GM12878 (cell line): ENCODE data around the gene NRP2. TPM values are rescaled to one million over a fixed set of nuclear protein-coding genes. Genes with fewer than 3 reads are reported as not detected.

Experiments used
- ATAC-seq: fragments of 200-7000 bp; cut with Tn5 transposase; 3 replicates; pipeline ENCODE4 v1.9.1; 2020; ENCODE audit warnings: mild to moderate bottlenecking, moderate library complexity
- BruUV-seq: library from RNA; stranded (reverse); fragments of 400-500 nt; replicated peaks from 2 replicates; lab custom pipeline; 2021; lab: Mats Ljungman, UMichigan
- CTCF ChIA-PET: fragments of 300-600 bp; sonication (Branson Sonifier 250); formaldehyde crosslinking; extraction: SDS; loops from one replicate; lab custom pipeline; 2021; ENCODE audit warnings: inconsistent platforms; lab: Yijun Ruan, JAX
- POLR2A ChIA-PET: fragments of 350-600 bp; formaldehyde crosslinking; extraction: SDS; loops from one replicate; lab custom pipeline; 2021; ENCODE audit warnings: inconsistent platforms; lab: Charles Lee
- RAD21 ChIA-PET: fragments of 300-600 bp; sonication (Branson Sonifier 250); formaldehyde crosslinking; loops from one replicate; lab custom pipeline; 2023; ENCODE audit warnings: antibody characterized with exemption; ENCODE audit not compliant: unreplicated experiment; lab: Charles Lee
- SMC1A ChIA-PET: fragments of 300-600 bp; sonication (Branson Sonifier 250); formaldehyde crosslinking; loops from one replicate; lab custom pipeline; 2023; ENCODE audit not compliant: unreplicated experiment, uncharacterized antibody; lab: Charles Lee
- DNase-seq: peaks from one replicate; pipeline ENCODE4 v3.0.0-alpha.2; 2011; ENCODE audit warnings: low read depth, low spot score
- FAIRE-seq: peaks from 3 replicates; lab custom pipeline; 2011; peaks lifted over from hg19 to GRCh38; lab: Jason Lieb, UNC
- H2AFZ ChIP-seq: 2 replicates; pipeline ENCODE4 v1.6.0; 2011; ENCODE audit warnings: low read depth, low read length, control low read depth; ENCODE audit not compliant: control insufficient read depth
- H3K27ac ChIP-seq: 2 replicates; pipeline ENCODE4 v1.5.1; 2011; ENCODE audit warnings: control low read depth; ENCODE audit not compliant: control insufficient read depth, insufficient read depth
- H3K27me3 ChIP-seq, 2 experiments: replicated peaks in 1 of 2; 2 replicates each; pipeline versions ENCODE4 v1.6.0 to v1.6.1; 2011; ENCODE audit warnings: low read length in 1 of 2; ENCODE audit not compliant: control insufficient read depth in 2 of 2, insufficient read depth in 2 of 2
- H3K36me3 ChIP-seq, 2 experiments: 2 replicates each; pipeline ENCODE4 v1.5.1; 2011; ENCODE audit warnings: low read length in 1 of 2; ENCODE audit not compliant: control insufficient read depth in 2 of 2, insufficient read depth in 2 of 2
- H3K4me1 ChIP-seq: 2 replicates; pipeline ENCODE4 v1.6.1; 2011; ENCODE audit warnings: mild to moderate bottlenecking, low read length, moderate library complexity, mixed read lengths; ENCODE audit not compliant: control insufficient read depth, insufficient read depth
- H3K4me2 ChIP-seq: 2 replicates; pipeline ENCODE4 v1.6.0; 2011; ENCODE audit warnings: control low read depth; ENCODE audit not compliant: control insufficient read depth, insufficient read depth
- H3K4me3 ChIP-seq: fragments of 200-600 bp; sonication (generic); 2 replicates; pipeline ENCODE4 v1.5.1; 2016
- H3K79me2 ChIP-seq: 2 replicates; pipeline ENCODE4 v1.6.0; 2011; ENCODE audit warnings: low read length; ENCODE audit not compliant: control insufficient read depth, insufficient read depth
- H3K9ac ChIP-seq: 2 replicates; pipeline ENCODE4 v1.8.0; 2011; ENCODE audit warnings: low read length, control low read depth, mixed read lengths; ENCODE audit not compliant: control insufficient read depth, insufficient read depth
- H3K9me3 ChIP-seq: replicated peaks from 3 replicates; pipeline ENCODE4 v1.5.1; 2011; ENCODE audit warnings: mild to moderate bottlenecking, low read length; ENCODE audit not compliant: control insufficient read depth, insufficient read depth
- H4K20me1 ChIP-seq: 2 replicates; pipeline ENCODE4 v1.6.0; 2011; ENCODE audit not compliant: control insufficient read depth, insufficient read depth
- CHD4 ChIP-seq: fragments of 200-600 bp; sonication (generic); IDR thresholded peaks from 2 replicates; pipeline ENCODE4 v1.6.1; 2016; ENCODE audit warnings: mild to moderate bottlenecking
- CREM ChIP-seq: IDR thresholded peaks from 2 replicates; pipeline ENCODE4 v1.6.1; 2014; ENCODE audit warnings: antibody characterized with exemption, low read depth
- EP300 ChIP-seq, 2 experiments: fragments of 150-350 bp in 1 of 2; IDR thresholded peaks; 2 replicates each; pipeline ENCODE4 v1.6.1; 2011 to 2012; ENCODE audit warnings: low read depth in 2 of 2, low read length in 2 of 2, borderline replicate concordance in 1 of 2, improper control_type of control experiment in 1 of 2, inconsistent platforms in 1 of 2; ENCODE audit not compliant: control insufficient read depth in 1 of 2
- IKZF2 ChIP-seq, 2 experiments: fragments of 450-650 bp; IDR thresholded peaks; 2 replicates each; pipeline ENCODE4 v1.6.1; 2017; ENCODE audit warnings: mild to moderate bottlenecking in 2 of 2, moderate library complexity in 2 of 2
- KDM1A ChIP-seq: fragments of 200-600 bp; sonication (generic); IDR thresholded peaks from 2 replicates; pipeline ENCODE4 v1.6.1; 2016; ENCODE audit warnings: borderline replicate concordance
- NFYB ChIP-seq: IDR thresholded peaks from 2 replicates; pipeline ENCODE4 v1.6.1; 2011; ENCODE audit warnings: low read depth, mild to moderate bottlenecking, low read length, improper control_type of control experiment, moderate library complexity; ENCODE audit not compliant: insufficient read depth
- NKRF ChIP-seq: fragments of 450-650 bp; conservative IDR thresholded peaks from 2 replicates; pipeline ENCODE4 v1.6.1; 2017; ENCODE audit warnings: mild to moderate bottlenecking, moderate library complexity
- RB1 ChIP-seq: fragments of 450-650 bp; formaldehyde crosslinking; IDR thresholded peaks from 2 replicates; pipeline ENCODE4 v1.6.1; 2017; ENCODE audit warnings: mild to moderate bottlenecking, borderline replicate concordance
- TARDBP ChIP-seq: IDR thresholded peaks from 2 replicates; pipeline ENCODE4 v1.6.1; 2016; ENCODE audit warnings: borderline replicate concordance
- ZBTB11 ChIP-seq: fragments of 450-650 bp; formaldehyde crosslinking; IDR thresholded peaks from 2 replicates; pipeline ENCODE4 v1.5.0; 2022; ENCODE audit warnings: mild to moderate bottlenecking, missing genetic modification characterization
- WGBS: methylation state at CpG from one replicate; pipeline ENCODE4 v1.1.6; 2016; ENCODE audit warnings: low lambda C conversion rate; ENCODE audit not compliant: insufficient replicate concordance, insufficient coverage; ENCODE audit errors: missing lambda C conversion rate; 5-methylcytosine and 5-hydroxymethylcytosine counted together
- in situ Hi-C: fragments of 300-500 bp; cut with MboI; formaldehyde crosslinking; loops from 9 replicates; pipeline ENCODE4 v1.14.3; 2018; ENCODE audit warnings: mixed read lengths
- intact Hi-C: fragments of 100-400 bp; cut with micrococcal nuclease; formaldehyde crosslinking; loops from one replicate; pipeline ENCODE4 v1.14.2; 2022; ENCODE audit not compliant: unreplicated experiment
- polyA plus RNA-seq, 11 experiments: library from polyadenylated mRNA; depleted of rRNA in 4 of 11; unstranded in 6 of 11; stranded (reverse) in 5 of 11; fragments of >200 nt; fragmentation: Nextera tagmentation in 4 of 11; fragmentation: Illumina TruSeq in 1 of 11; extraction: Ambion mirVana in 4 of 11; extraction: Trizol in 1 of 11; gene quantifications; 1 replicate in 1 of 11; 2 replicates in 10 of 11; pipeline versions ENCODE4 v1.2.1 to v1.2.3, GENCODE V29; 2011 to 2016; ENCODE audit warnings: inconsistent platforms in 2 of 11, missing spikeins in 2 of 11, low read depth in 1 of 11
- total RNA-seq, 4 experiments: library from RNA; depleted of rRNA in 3 of 4; stranded (reverse); fragments of >200 nt in 3 of 4; fragmentation: Illumina TruSeq in 1 of 4; extraction: Trizol in 1 of 4; gene quantifications; 2 replicates each; pipeline versions ENCODE4 v1.2.1 to v1.2.3, GENCODE V29; 2013 to 2021

NRP2 gene
- total and polyA plus RNA-seq, 10 of the 15 experiments (the other 5 are each of a cell fraction or from before 2014, with no cell fraction given): 0.06 to 1.2 (median 0.46) TPM

GRCh38 chr2:205726506-205726905 lies 44.2 kb downstream of the NRP2 start:
- in situ Hi-C loops (no loop called here), intact Hi-C loops (no loop called here)
- DNase-seq (no peak), FAIRE-seq (no peak), ATAC-seq (no peak)
- H3K27me3 ChIP-seq: no peaks in the 10 kb centered on the region
- ChIA-PET SMC1A (interaction anchor here (1.3 kb wide), 1 partner anchor 16 kb away, joined by 3 read pairs; no protein-coding TSS in a partner anchor), CTCF (no interaction called here), POLR2A (no interaction called here), RAD21 (no interaction called here)
- peaks cover 14% of the 10 kb centered on the region for H3K4me1 ChIP-seq
- H3K79me2 ChIP-seq: no peaks in the 10 kb centered on the region
- no peak overlapping the region for H3K27ac ChIP-seq
- H3K36me3 ChIP-seq: no peaks in the 10 kb centered on the region
- no peak overlapping the region for H3K9ac ChIP-seq
- BruUV-seq: no TSS peak
- WGBS: 82% methylated on average over 4 of the region's 4 CpGs
- H3K9me3 ChIP-seq: no peaks in the 10 kb centered on the region
- TF ChIP-seq NFYB: no peak
- no peak for TF ChIP-seq ZBTB11 (CRISPR knock-in tag)
- TF ChIP-seq CHD4: no peak
- H3K4me2 ChIP-seq: no peak overlapping the region
- no peak overlapping the region for H3K4me3 ChIP-seq
- no peaks in the 10 kb centered on the region for H4K20me1 ChIP-seq
- no peak overlapping the region for H2AFZ ChIP-seq

- ATAC-seq: no peak
- TF ChIP-seq KDM1A (no peak), NKRF (no peak), IKZF2 (IDR thresholded peaks at IDR 0.05) (no peak), CREM (no peak), EP300 (IDR thresholded peaks at IDR 0.05; ENCODE audit: borderline replicate concordance in 1 of 2, control insufficient read depth in 1 of 2, low read depth in 2 of 2, low read length in 2 of 2) (no peak), RB1 (no peak), TARDBP (no peak)
These were observed 44.9 kb downstream of the NRP2 start for GRCh38 chr2:205727174-205727573.

More at GRCh38 chr2:205727174-205727573, 44.9 kb downstream of the NRP2 start:
- Histone ChIP-seq H3K4me3 (no peak overlapping the region), H3K79me2 (no peaks in the 10 kb centered on the region), H3K27me3 (no peaks in the 10 kb centered on the region), H3K9me3 (no peaks in the 10 kb centered on the region), H3K4me1 (peaks cover 9% of the 10 kb centered on the region), H2AFZ (no peak overlapping the region), H4K20me1 (no peaks in the 10 kb centered on the region), H3K9ac (no peak overlapping the region), H3K36me3 (no peaks in the 10 kb centered on the region), H3K27ac (no peak overlapping the region), H3K4me2 (no peak overlapping the region)
- ChIA-PET POLR2A (no interaction called here), CTCF (interaction anchor here (1.3 kb wide), 1 partner anchor 25 kb away, joined by 3 read pairs; no protein-coding TSS in a partner anchor), SMC1A (interaction anchor here (2.0 kb wide), 1 partner anchor 14 kb away, joined by 5 read pairs; no protein-coding TSS in a partner anchor), RAD21 (no interaction called here)
- intact Hi-C loops: no loop called here
- in situ Hi-C loops: no loop called here
- 85% methylated on average over 2 of the region's 2 CpGs for WGBS
- FAIRE-seq (no peak), DNase-seq (no peak)
- no TSS peak for BruUV-seq
